ENCODE data around the gene GALNT10.
A peak's percentile ranks its signal among the peaks of the same experiment; 100 is the strongest.

Gene GALNT10

GRCh38 chr5:154446195-154447088 is 255.9 kb downstream of the GALNT10 start:
- DNase-seq (ENCODE audit: low spot score) = peak; percentile 23

GRCh38 chr5:154447089-154447725 is 256.7 kb downstream of the GALNT10 start:
- DNase-seq (ENCODE audit: low spot score) = no peak

- DNase-seq (ENCODE audit: low spot score) = no peak
Observed at GRCh38 chr5:154449786-154450185, 259.3 kb downstream of the GALNT10 start.

GRCh38 chr5:154451957-154452356 is 261.4 kb downstream of the GALNT10 start:
- no peak for DNase-seq (ENCODE audit: low spot score)

DNA sequence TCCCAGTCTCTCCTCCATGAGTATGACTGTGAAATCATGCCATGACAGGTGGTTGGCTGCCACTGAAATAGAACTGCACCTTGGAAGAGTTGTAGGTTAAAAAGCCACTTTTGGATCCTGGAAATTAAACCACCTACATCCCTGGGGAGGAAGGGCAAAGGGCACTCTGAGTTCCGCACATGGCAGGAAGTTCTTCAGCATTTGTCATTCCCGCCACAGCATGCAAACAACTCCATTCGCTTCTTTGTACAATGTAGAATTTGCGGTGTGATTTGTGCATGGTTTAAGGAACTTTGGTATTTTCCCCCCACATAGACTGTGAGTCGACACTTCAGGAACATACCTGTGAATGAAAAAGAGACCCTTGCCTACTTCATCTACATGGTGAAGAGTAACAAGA is 265.1 kb downstream of the GALNT10 start:
- DNase-seq (ENCODE audit: low spot score) = no peak

DNA sequence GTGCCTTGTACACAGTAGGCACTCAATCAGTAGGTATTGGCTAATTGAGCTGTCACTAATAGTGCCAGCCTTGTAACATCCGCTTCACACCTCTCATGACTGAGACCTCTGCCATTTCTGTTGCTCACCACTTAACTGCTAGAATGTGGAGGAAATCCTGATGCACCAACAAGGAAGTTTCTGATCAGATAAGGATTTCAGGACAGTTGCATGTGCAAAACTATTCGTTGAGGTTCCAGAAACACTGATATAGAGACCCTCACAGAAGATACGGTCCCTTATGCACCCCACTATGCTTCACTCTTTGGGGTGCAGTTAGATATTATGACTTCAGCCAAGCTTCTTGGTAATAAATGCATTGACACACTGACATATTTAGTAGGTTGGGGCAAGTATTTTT is 266.0 kb downstream of the GALNT10 start:
- no peak for DNase-seq (ENCODE audit: low spot score)

DNA sequence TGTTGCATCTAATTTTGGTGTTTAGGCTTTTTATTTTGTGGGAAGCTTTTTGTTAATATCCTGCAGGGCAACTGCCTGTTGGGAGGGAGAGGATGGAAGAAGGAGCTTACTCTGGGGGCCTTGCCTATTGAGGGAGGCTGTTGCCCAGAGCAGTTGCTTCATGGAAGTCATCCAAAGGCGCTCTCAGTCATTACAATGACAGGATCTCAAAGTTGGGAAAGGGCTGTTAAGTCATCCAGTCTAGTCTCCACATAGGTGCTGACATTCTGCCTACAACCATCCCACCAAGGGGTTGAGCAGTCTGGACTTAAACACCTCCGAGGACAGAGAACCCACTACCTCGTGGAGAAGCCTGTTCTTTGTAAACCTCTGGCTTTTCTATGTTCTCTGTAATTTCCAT is 268.5 kb downstream of the GALNT10 start:
- no peak for DNase-seq (ENCODE audit: low spot score)

- no peak for DNase-seq (ENCODE audit: low spot score)
Observed at GRCh38 chr5:154460172-154460571, 269.6 kb downstream of the GALNT10 start.

GRCh38 chr5:154461531-154461930 is 271.0 kb downstream of the GALNT10 start:
- no peak for DNase-seq (ENCODE audit: low spot score)

DNA sequence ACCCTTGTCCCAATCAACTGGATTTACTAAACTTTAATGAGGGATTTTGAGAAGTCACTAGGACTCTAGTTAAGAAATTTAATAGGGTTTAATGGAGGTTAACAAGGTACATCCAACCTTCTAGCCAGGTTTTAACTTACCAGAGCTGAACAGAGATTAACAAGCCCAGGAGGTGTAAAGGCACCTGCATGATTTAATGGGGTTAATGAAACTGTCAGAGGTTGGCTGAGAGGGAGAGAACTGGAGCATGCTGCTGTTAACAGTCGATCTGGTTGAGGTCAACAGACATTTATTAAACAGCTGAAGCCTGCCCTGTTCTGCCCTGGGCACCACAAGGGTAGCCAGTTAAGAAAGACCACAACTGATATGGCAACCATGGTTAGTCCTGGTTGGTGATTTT is 273.9 kb downstream of the GALNT10 start:
- no peak for DNase-seq (ENCODE audit: low spot score)

GRCh38 chr5:154465169-154465568 is 274.6 kb downstream of the GALNT10 start:
- peak; percentile 65 for DNase-seq (ENCODE audit: low spot score)

DNA sequence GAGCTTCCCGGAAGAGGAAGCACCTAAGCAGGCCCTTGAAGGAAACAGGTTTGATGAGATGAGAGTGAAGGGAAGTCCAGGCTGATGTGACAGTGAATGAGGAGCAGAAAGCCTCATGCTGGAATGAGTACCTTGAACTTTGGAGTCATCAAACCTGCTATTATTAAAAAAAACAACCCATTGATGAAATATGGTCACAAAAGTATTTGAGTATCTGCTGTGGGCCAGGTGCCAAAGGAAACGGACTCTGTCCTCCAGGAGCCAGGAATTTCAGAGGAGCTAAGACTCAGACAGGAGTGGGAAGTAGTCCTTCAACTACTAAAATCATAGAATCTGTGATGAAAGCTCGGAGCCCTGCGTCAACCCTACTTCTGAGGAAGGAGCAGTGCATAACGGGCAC is 275.6 kb downstream of the GALNT10 start:
- peak; percentile 59 for DNase-seq (ENCODE audit: low spot score)

DNA sequence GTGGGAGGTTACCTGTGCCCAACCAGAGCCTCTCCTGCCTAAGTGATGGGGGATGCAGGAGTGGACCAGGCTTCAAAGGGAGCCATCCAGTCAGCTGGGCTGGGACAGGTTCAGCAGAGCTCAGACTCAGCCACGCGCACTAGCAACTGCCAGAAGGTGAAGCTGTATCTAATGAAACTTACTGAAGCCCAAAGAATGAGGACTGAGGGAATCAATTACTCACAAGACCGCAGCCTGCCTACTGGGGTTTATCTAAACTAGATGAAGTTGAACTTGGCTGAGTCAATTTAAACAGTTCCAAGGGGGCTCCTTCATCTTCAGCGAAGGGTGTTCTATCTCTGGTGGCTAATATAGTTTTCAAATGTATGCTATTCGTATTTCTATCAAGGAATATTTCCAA is 276.1 kb downstream of the GALNT10 start:
- DNase-seq (ENCODE audit: low spot score) = no peak

- peak; percentile 78 for DNase-seq (ENCODE audit: low spot score)
Observed at GRCh38 chr5:154467655-154468354, 277.3 kb downstream of the GALNT10 start.

GRCh38 chr5:154470137-154470536 is 279.6 kb downstream of the GALNT10 start:
- no peak for DNase-seq (ENCODE audit: low spot score)
